ENCODE data around the gene UBE3C. TPM values are rescaled to one million over a fixed set of nuclear protein-coding genes. Genes with fewer than 3 reads are reported as not detected.

UBE3C gene
- total and polyA plus RNA-seq, 2 of the 13 experiments (the other 11 are each of a cell fraction or from before 2014, with no cell fraction given): 27.0 to 48.2 TPM

GRCh38 chr7:157150882-157151281 is 12.2 kb downstream of the UBE3C start (continued):
- no peak for TF ChIP-seq HMGXB3 (CRISPR knock-in tag; IDR thresholded peaks at IDR 0.05; ENCODE audit: borderline replicate concordance)
- TF ChIP-seq POLR2AphosphoS5 (IDR thresholded peaks at IDR 0.05; ENCODE audit: low read depth, low read length): no peak
- no peak for TF ChIP-seq GPBP1L1 (CRISPR knock-in tag; IDR thresholded peaks at IDR 0.05)
- no peak for TF ChIP-seq RFX1 (IDR thresholded peaks at IDR 0.05)
- no peak for TF ChIP-seq ZNF772 (CRISPR knock-in tag; IDR thresholded peaks at IDR 0.05)
- TF ChIP-seq ZNF557 (CRISPR knock-in tag; IDR thresholded peaks at IDR 0.05): no peak
- no peak for TF ChIP-seq TCF7 (IDR thresholded peaks at IDR 0.05; ENCODE audit: low read depth)
- TF ChIP-seq DNMT1 (CRISPR knock-in tag; IDR thresholded peaks at IDR 0.05): no peak
- no peak for TF ChIP-seq ZNF407 (CRISPR knock-in tag; IDR thresholded peaks at IDR 0.05; ENCODE audit: not compliant biosample characterization)
- TF ChIP-seq ZNF691 (CRISPR knock-in tag; IDR thresholded peaks at IDR 0.05; ENCODE audit: borderline replicate concordance, low read depth): no peak
- no peak for TF ChIP-seq ZBTB8A (CRISPR knock-in tag; IDR thresholded peaks at IDR 0.05; ENCODE audit: borderline replicate concordance, low read depth)
- TF ChIP-seq E2F2 (CRISPR knock-in tag; IDR thresholded peaks at IDR 0.05; ENCODE audit: borderline replicate concordance): no peak

All from HepG2 (cell line).